Daoy (cell line): ENCODE results near the gene RASEF. TPM values are rescaled to one million over a fixed set of nuclear protein-coding genes. Genes with fewer than 3 reads are reported as not detected.
"Not testable (repeated sequence)": the region's sequence is repeated elsewhere in the genome, so short reads cannot be mapped to it uniquely, and the experiment has no call there.

Experiments
- DNase-seq: peaks from one replicate; pipeline ENCODE4 v3.0.0-alpha.2; 2015; ENCODE audit warnings: low read depth
- total RNA-seq: library from RNA; depleted of rRNA; stranded (reverse); fragments of >200 nt; shearing (Covaris generic); gene quantifications from 2 replicates; pipeline ENCODE4 v1.2.3, GENCODE V29; 2014

The RASEF gene
- total RNA-seq, 1 experiment from 2014 or later = 7.4 TPM

DNA sequence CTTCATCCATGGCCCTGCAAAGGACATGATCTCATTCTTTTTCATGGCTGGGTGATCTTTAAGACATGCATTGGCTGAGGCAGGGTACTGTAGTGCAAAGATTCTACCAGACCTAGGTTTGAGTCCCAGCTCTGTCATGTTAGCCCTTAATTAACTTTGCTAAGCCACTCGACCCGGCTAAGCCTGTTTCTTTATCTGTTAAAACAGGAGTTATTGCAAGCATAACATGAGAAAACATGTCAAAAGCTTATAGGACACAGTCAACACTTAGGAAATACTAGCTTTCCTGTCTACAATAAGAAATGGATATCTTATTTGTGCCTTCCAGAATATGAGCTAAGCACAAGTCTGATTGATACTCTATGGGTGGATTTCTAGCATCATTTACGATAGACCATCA lies 92.6 kb downstream of the RASEF start:
- no peak for DNase-seq

GRCh38 chr9:82969291-82969690 lies 93.7 kb downstream of the RASEF start:
- DNase-seq = no peak

- DNase-seq = no peak
Measured at GRCh38 chr9:82968816-82969215, 94.1 kb downstream of the RASEF start.

DNA sequence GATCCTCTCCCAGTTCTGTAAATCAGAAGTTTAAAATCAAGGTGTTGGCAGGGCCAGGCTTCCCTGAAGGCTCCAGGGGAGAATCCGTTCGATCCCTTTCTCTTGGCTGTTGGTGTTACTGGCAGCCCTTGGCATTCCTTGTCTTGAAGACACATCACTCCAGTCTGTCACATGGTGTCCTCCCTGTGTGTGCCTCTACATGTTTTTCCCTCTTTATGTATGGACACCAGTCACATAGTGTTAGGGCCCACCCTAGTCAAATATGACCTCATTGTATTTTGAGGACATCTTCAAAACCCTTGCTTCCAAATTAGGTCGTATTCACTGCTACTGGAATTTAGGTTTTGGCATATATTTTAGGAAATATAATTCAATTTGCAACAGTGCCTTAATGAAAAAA lies 94.6 kb downstream of the RASEF start:
- no peak for DNase-seq

- peak; percentile 84 for DNase-seq
Measured at GRCh38 chr9:82961504-82962125, 101.3 kb downstream of the RASEF start.

GRCh38 chr9:82957529-82958379 lies 105.2 kb downstream of the RASEF start:
- no peak for DNase-seq

- DNase-seq = no peak
Measured at GRCh38 chr9:82949203-82949602, 113.7 kb downstream of the RASEF start.

GRCh38 chr9:82940376-82940775 lies 122.6 kb downstream of the RASEF start:
- DNase-seq = no peak

GRCh38 chr9:82939451-82939850 lies 123.5 kb downstream of the RASEF start:
- DNase-seq = peak; percentile 51

GRCh38 chr9:82938426-82939218 lies 124.3 kb downstream of the RASEF start:
- DNase-seq = no peak

- DNase-seq = not testable (repeated sequence)
Measured at GRCh38 chr9:82936561-82936960, 126.4 kb downstream of the RASEF start.

- DNase-seq = peak; percentile 66
Measured at GRCh38 chr9:82934949-82935348, 128.0 kb downstream of the RASEF start.

DNA sequence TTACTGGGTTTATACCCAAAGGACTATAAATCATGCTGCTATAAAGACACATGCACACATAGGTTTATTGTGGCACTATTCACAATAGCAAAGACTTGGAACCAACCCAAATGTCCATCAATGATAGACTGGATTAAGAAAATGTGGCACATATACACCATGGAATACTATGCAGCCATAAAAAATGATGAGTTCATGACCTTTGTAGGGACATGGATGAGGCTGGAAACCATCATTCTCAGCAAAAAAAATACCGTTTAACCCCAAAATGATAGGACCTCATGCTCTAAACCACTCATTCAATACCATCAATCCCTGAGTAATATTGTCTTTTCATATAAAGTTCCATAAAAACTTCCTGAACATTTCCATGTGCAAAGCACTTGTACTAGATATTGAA lies 128.9 kb downstream of the RASEF start:
- not testable (repeated sequence) for DNase-seq

DNA sequence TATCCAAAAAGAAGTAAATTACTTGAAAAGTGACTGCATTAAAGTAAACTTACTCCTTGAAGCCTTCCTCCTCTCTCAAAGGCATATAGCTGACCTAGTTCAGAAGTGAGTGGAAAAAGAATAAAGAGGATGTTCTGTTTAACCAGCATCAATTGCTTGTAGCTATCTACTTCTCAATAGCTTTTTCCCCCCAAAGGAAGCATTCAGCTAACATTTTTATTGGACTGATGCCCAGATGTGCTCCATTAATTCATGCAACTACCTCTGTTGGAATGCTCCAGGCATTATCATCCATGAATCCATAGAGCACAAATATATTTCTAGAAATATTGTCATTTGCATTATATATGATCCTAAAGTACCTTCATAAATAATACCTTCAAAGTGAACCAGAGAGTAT lies 132.8 kb downstream of the RASEF start:
- DNase-seq = no peak
